Measurements from ENCODE around the gene MAEA. TPM values are rescaled to one million over a fixed set of nuclear protein-coding genes. Genes with fewer than 3 reads are reported as not detected.

The MAEA gene
- total and polyA plus RNA-seq, 12 donors = 39.1 to 72.8 (median 50.3) TPM

GRCh38 chr4:1381944-1382541, 92.4 kb downstream of the MAEA start:
- peak in 1 of 2 donors; percentile 4 for DNase-seq
- Histone ChIP-seq H3K36me3 (peaks cover 0 to 72% (median 3%) of the 10 kb centered on the region in 9 donors), H3K27ac (no peak overlapping the region), H3K9me3 (no peaks in the 10 kb centered on the region), H3K4me1 (no peaks in the 10 kb centered on the region), H3K27me3 (no peaks in the 10 kb centered on the region), H3K4me3 (no peak overlapping the region)
- intact Hi-C loops (cut with DNase I) = no loop called here
- ATAC-seq = no peak
- 95 to 97% methylated on average over 24 of the region's 24 CpGs for WGBS, 2 donors
- TF ChIP-seq CTCF (IDR thresholded peaks at IDR 0.05) = no peak

DNA sequence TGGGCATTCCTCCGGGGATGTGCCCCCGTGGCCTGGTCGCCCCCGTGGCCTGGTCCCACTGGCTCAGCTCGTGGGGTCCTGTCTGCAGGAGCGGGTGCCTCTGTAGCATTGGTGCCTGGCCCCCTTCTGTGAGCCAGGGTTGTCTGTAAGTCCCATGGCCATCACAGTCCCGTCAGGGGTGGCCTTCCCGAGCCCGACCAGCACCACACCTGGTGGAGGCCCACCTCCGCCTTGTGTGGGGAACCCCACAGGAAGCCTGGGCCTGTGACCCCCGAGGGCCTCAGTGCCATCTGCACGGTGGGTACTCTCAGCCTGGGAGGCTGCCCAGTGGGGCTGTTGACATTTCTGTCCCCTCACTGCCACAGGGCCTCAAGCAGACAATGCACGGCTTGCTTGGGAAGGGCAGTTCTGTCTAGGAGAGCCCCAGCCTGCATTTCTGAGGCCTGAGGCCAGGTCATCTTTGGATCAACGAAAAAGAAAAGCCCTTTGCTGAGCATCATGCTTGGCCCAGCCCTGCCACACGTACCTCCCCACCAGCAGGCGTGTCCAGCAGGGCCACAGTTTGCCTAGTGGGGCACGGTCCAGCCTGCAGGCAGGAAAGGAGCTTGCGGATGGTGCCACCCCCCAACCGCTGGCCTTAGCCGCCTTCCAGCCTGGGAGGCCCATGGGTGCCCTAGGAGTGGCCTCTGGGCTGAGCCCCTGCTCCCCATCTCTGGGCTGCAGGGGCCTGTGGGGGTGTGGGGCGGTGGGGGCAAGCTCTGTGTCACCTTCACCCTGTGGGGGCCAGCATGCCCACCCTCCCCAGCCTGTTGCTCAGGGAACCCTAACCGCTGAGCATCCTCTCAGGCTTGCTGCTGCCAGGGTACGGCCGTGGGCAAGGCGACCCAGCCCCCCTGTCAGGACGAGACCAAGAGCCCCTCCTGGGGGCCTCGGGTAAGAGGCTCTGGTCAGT, 93.4 kb downstream of the MAEA start:
- peaks cover 0 to 71% (median 9%) of the 10 kb centered on the region in 9 donors for H3K36me3 ChIP-seq
- TF ChIP-seq CTCF (IDR thresholded peaks at IDR 0.05) = no peak
- ATAC-seq (no peak), DNase-seq (peak in 1 of 2 donors; percentile 7)
- H3K4me1 ChIP-seq = no peaks in the 10 kb centered on the region
- intact Hi-C loops (cut with DNase I) = no loop called here
- H3K4me3 ChIP-seq = no peak overlapping the region
- 91% methylated on average over 27 of the region's 27 CpGs for WGBS, 2 donors
- no peak overlapping the region for H3K27ac ChIP-seq
- no peaks in the 10 kb centered on the region for H3K27me3 ChIP-seq
- H3K9me3 ChIP-seq = peaks cover 0 to 8% (median under 1%) of the 10 kb centered on the region in 11 donors

GRCh38 chr4:1383728-1384591, 94.3 kb downstream of the MAEA start:
- no peak for TF ChIP-seq CTCF (IDR thresholded peaks at IDR 0.05)
- no peaks in the 10 kb centered on the region for H3K27me3 ChIP-seq
- H3K4me3 ChIP-seq = no peak overlapping the region
- 91% methylated on average over 34 of the region's 34 CpGs for WGBS, 2 donors
- H3K4me1 ChIP-seq = no peaks in the 10 kb centered on the region
- ATAC-seq (no peak), DNase-seq (peak in 1 of 2 donors; percentile 4)
- peaks cover 0 to 17% (median 9%) of the 10 kb centered on the region in 11 donors for H3K9me3 ChIP-seq
- peaks cover 0 to 71% (median 9%) of the 10 kb centered on the region in 9 donors for H3K36me3 ChIP-seq
- H3K27ac ChIP-seq = no peak overlapping the region
- intact Hi-C loops (cut with DNase I) = no loop called here
